ENCODE measurements around the gene RHAG.
"Not testable (repeated sequence)": the region's sequence is repeated elsewhere in the genome, so short reads cannot be mapped to it uniquely, and the experiment has no call there.

RHAG gene

GRCh38 chr6:49606721-49607390 lies 29.8 kb downstream of the RHAG start:
- CTCF ChIA-PET: interaction anchor here (0.8 to 3.8 kb wide), 25 partner anchors 10 to 307 kb away, joined by 3 to 30 read pairs (median 4); no protein-coding TSS in a partner anchor
- Histone ChIP-seq H3K4me1 (ENCODE audit: control extremely low read depth in 1 of 4, control insufficient read depth in 4 of 4, insufficient read depth in 4 of 4, low read length in 3 of 4) (no peaks in the 10 kb centered on the region), H3K27me3 (replicated peaks in 2 of 5; ENCODE audit: control insufficient read depth in 4 of 5, insufficient read depth in 5 of 5, low read length in 4 of 5) (peaks cover 0 to 3% (median 0%) of the 10 kb centered on the region in 5 experiments), H3K27ac (ENCODE audit: insufficient read depth in 1 of 2, low read depth in 1 of 2, low read length in 2 of 2, poor library complexity in 1 of 2, severe bottlenecking in 2 of 2) (no peak overlapping the region), H3K9me3 (ENCODE audit: control extremely low read depth in 1 of 5, control insufficient read depth in 4 of 5, insufficient read depth in 2 of 5, low read depth in 1 of 5, low read length in 4 of 5) (no peaks in the 10 kb centered on the region), H3K36me3 (ENCODE audit: control insufficient read depth in 4 of 4, insufficient read depth in 4 of 4, low read length in 3 of 4) (no peaks in the 10 kb centered on the region), H3K4me3 (ENCODE audit: control insufficient read depth in 1 of 7, extremely low read depth in 1 of 7, insufficient read depth in 4 of 7, low read depth in 2 of 7, low read length in 6 of 7) (no peak overlapping the region)
- 0% methylated on average over 1 of the region's 4 CpGs for whole genome bisulfite sequencing (ENCODE audit: insufficient coverage)
- POLR2A ChIA-PET: no interaction called here
- DNase-seq: peak; percentile 85 to 95 (median 92)

DNA sequence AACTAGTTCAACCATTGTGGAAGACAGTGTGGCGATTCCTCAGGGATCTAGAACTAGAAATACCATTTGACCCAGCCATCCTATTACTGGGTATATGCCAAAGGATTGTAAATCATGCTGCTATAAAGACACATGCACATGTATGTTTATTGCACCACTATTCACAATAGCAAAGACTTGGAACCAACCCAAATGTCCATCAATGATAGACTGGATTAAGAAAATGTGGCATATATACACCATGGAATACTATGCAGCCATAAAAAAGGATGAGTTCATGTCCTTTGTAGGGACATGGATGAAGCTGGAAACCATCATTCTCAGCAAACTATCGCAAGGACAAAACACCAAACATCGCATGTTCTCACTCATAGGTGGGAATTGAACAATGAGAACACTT lies 32.6 kb downstream of the RHAG start:
- POLR2A ChIA-PET; H3K27ac ChIP-seq (ENCODE audit: insufficient read depth in 1 of 2, low read depth in 1 of 2, low read length in 2 of 2, poor library complexity in 1 of 2, severe bottlenecking in 2 of 2); H3K36me3 ChIP-seq (ENCODE audit: control insufficient read depth in 4 of 4, insufficient read depth in 4 of 4, low read length in 3 of 4); H3K4me1 ChIP-seq (ENCODE audit: control extremely low read depth in 1 of 4, control insufficient read depth in 4 of 4, insufficient read depth in 4 of 4, low read length in 3 of 4); DNase-seq; H3K4me3 ChIP-seq (ENCODE audit: control insufficient read depth in 1 of 7, extremely low read depth in 1 of 7, insufficient read depth in 4 of 7, low read depth in 2 of 7, low read length in 6 of 7); H3K27me3 ChIP-seq (replicated peaks in 2 of 5; ENCODE audit: control insufficient read depth in 4 of 5, insufficient read depth in 5 of 5, low read length in 4 of 5); H3K9me3 ChIP-seq (ENCODE audit: control extremely low read depth in 1 of 5, control insufficient read depth in 4 of 5, insufficient read depth in 2 of 5, low read depth in 1 of 5, low read length in 4 of 5): not testable (repeated sequence)
- no CpG with 5 or more reads among the region's 3 CpGs for WGBS (ENCODE audit: insufficient coverage)
- CTCF ChIA-PET: interaction anchor here (3.8 kb wide), 2 partner anchors 70 to 73 kb away, joined by 23 to 30 read pairs; no protein-coding TSS in a partner anchor

GRCh38 chr6:49587262-49587661 lies 49.4 kb downstream of the RHAG start:
- H3K36me3 ChIP-seq (ENCODE audit: control insufficient read depth in 4 of 4, insufficient read depth in 4 of 4, low read length in 3 of 4); POLR2A ChIA-PET; H3K27me3 ChIP-seq (replicated peaks in 2 of 5; ENCODE audit: control insufficient read depth in 4 of 5, insufficient read depth in 5 of 5, low read length in 4 of 5); H3K4me3 ChIP-seq (ENCODE audit: control insufficient read depth in 1 of 7, extremely low read depth in 1 of 7, insufficient read depth in 4 of 7, low read depth in 2 of 7, low read length in 6 of 7); H3K9me3 ChIP-seq (ENCODE audit: control extremely low read depth in 1 of 5, control insufficient read depth in 4 of 5, insufficient read depth in 2 of 5, low read depth in 1 of 5, low read length in 4 of 5); H3K4me1 ChIP-seq (ENCODE audit: control extremely low read depth in 1 of 4, control insufficient read depth in 4 of 4, insufficient read depth in 4 of 4, low read length in 3 of 4); DNase-seq; H3K27ac ChIP-seq (ENCODE audit: insufficient read depth in 1 of 2, low read depth in 1 of 2, low read length in 2 of 2, poor library complexity in 1 of 2, severe bottlenecking in 2 of 2): not testable (repeated sequence)
- CTCF ChIA-PET: interaction anchor here (1.5 kb wide), 1 partner anchor 55 kb away, joined by 7 read pairs; no protein-coding TSS in a partner anchor
- 96% methylated on average over 3 of the region's 5 CpGs for WGBS (ENCODE audit: insufficient coverage)

DNA sequence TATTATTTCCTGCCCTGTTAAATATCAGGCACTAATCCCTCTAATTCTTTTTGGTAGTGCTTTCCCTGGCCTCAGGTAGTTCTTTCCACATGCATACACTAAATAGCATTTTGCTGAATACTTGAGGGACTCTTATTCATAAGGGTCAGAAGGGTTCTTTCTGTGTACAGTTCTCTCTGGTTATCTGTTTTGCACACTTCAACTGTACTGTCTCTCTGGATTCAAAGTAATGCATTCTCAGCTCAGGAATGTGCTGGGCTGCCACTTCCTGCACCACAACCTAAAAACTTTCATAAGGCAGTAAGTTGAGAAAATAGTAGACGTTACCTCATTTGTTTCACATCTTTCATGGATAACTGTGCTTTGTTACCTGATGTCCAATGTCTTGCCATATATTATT lies 54.1 kb downstream of the RHAG start:
- WGBS (ENCODE audit: insufficient coverage): no CpG with 5 or more reads among the region's 1 CpG
- Histone ChIP-seq H3K4me3 (ENCODE audit: control insufficient read depth in 1 of 7, extremely low read depth in 1 of 7, insufficient read depth in 4 of 7, low read depth in 2 of 7, low read length in 6 of 7) (no peak overlapping the region), H3K9me3 (ENCODE audit: control extremely low read depth in 1 of 5, control insufficient read depth in 4 of 5, insufficient read depth in 2 of 5, low read depth in 1 of 5, low read length in 4 of 5) (peaks cover 0 to 2% (median 0%) of the 10 kb centered on the region in 5 experiments), H3K27me3 (replicated peaks in 2 of 5; ENCODE audit: control insufficient read depth in 4 of 5, insufficient read depth in 5 of 5, low read length in 4 of 5) (no peaks in the 10 kb centered on the region), H3K36me3 (ENCODE audit: control insufficient read depth in 4 of 4, insufficient read depth in 4 of 4, low read length in 3 of 4) (no peaks in the 10 kb centered on the region), H3K27ac (ENCODE audit: insufficient read depth in 1 of 2, low read depth in 1 of 2, low read length in 2 of 2, poor library complexity in 1 of 2, severe bottlenecking in 2 of 2) (no peak overlapping the region), H3K4me1 (ENCODE audit: control extremely low read depth in 1 of 4, control insufficient read depth in 4 of 4, insufficient read depth in 4 of 4, low read length in 3 of 4) (no peaks in the 10 kb centered on the region)
- ChIA-PET CTCF (no interaction called here), POLR2A (no interaction called here)
- no peak for DNase-seq

DNA sequence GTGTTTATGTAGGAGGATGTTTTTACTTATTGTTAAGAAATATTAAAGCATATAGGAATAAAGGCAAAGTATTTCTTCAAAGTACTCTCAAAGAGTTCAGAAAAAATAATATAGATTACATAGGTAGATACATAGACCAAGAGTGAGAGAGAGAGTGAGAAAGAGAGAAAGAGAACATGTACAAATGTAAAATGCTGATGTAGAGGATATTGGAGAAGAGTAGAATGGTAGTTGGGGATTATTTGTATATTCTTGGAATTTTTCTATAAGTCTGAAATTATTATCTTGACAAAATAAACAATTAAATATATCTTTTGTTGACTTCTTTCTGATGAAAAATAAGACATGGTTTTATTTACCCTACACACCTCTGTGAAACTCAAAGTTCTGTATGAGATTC lies 57.0 kb downstream of the RHAG start:
- Histone ChIP-seq H3K4me3 (ENCODE audit: control insufficient read depth in 1 of 7, extremely low read depth in 1 of 7, insufficient read depth in 4 of 7, low read depth in 2 of 7, low read length in 6 of 7) (no peak overlapping the region), H3K9me3 (ENCODE audit: control extremely low read depth in 1 of 5, control insufficient read depth in 4 of 5, insufficient read depth in 2 of 5, low read depth in 1 of 5, low read length in 4 of 5) (peaks cover 0 to 2% (median 0%) of the 10 kb centered on the region in 5 experiments), H3K27me3 (replicated peaks in 2 of 5; ENCODE audit: control insufficient read depth in 4 of 5, insufficient read depth in 5 of 5, low read length in 4 of 5) (no peaks in the 10 kb centered on the region), H3K27ac (ENCODE audit: insufficient read depth in 1 of 2, low read depth in 1 of 2, low read length in 2 of 2, poor library complexity in 1 of 2, severe bottlenecking in 2 of 2) (no peak overlapping the region), H3K4me1 (ENCODE audit: control extremely low read depth in 1 of 4, control insufficient read depth in 4 of 4, insufficient read depth in 4 of 4, low read length in 3 of 4) (no peaks in the 10 kb centered on the region), H3K36me3 (ENCODE audit: control insufficient read depth in 4 of 4, insufficient read depth in 4 of 4, low read length in 3 of 4) (no peaks in the 10 kb centered on the region)
- no peak for DNase-seq
- POLR2A ChIA-PET: no interaction called here
- CTCF ChIA-PET: no interaction called here

DNA sequence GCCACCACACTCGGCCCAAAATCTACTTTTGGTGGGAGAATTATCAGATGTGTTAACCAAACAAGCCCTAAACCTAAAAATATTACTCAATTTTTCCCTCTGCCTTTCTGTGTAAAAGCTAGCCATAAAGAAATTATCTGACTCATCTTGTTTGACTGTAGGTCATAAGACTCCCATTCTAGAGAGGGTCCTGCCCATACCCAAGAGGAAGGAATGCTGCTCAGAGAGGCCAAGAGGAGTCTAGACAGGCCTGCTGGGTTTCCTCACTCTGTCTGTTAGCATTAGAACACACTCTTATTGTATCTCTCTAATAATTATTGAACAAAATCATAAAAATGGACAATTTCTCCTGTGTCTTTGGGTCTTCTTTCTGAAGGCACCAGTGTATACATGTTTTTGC lies 60.0 kb downstream of the RHAG start:
- Histone ChIP-seq H3K9me3 (ENCODE audit: control extremely low read depth in 1 of 5, control insufficient read depth in 4 of 5, insufficient read depth in 2 of 5, low read depth in 1 of 5, low read length in 4 of 5) (peaks cover 0 to 2% (median 0%) of the 10 kb centered on the region in 5 experiments), H3K27ac (ENCODE audit: insufficient read depth in 1 of 2, low read depth in 1 of 2, low read length in 2 of 2, poor library complexity in 1 of 2, severe bottlenecking in 2 of 2) (no peak overlapping the region), H3K4me1 (ENCODE audit: control extremely low read depth in 1 of 4, control insufficient read depth in 4 of 4, insufficient read depth in 4 of 4, low read length in 3 of 4) (no peaks in the 10 kb centered on the region), H3K27me3 (replicated peaks in 2 of 5; ENCODE audit: control insufficient read depth in 4 of 5, insufficient read depth in 5 of 5, low read length in 4 of 5) (no peaks in the 10 kb centered on the region), H3K36me3 (ENCODE audit: control insufficient read depth in 4 of 4, insufficient read depth in 4 of 4, low read length in 3 of 4) (no peaks in the 10 kb centered on the region), H3K4me3 (ENCODE audit: control insufficient read depth in 1 of 7, extremely low read depth in 1 of 7, insufficient read depth in 4 of 7, low read depth in 2 of 7, low read length in 6 of 7) (no peak overlapping the region)
- ChIA-PET POLR2A (no interaction called here), CTCF (no interaction called here)
- DNase-seq: no peak
- WGBS (ENCODE audit: insufficient coverage): no CpG with 5 or more reads among the region's 1 CpG

GRCh38 chr6:49570474-49571079 lies 66.1 kb downstream of the RHAG start:
- DNase-seq: peak in 2 of 3 donors; percentile 39 to 50
- CTCF ChIA-PET: interaction anchor here (1.7 to 1.8 kb wide), 2 partner anchors 12 to 36 kb away, joined by 3 read pairs; no protein-coding TSS in a partner anchor

More at GRCh38 chr6:49570474-49571079, 66.1 kb downstream of the RHAG start:
- POLR2A ChIA-PET: no interaction called here
- H3K36me3 ChIP-seq (ENCODE audit: control insufficient read depth in 4 of 4, insufficient read depth in 4 of 4, low read length in 3 of 4): no peaks in the 10 kb centered on the region
- H3K4me1 ChIP-seq (ENCODE audit: control extremely low read depth in 1 of 4, control insufficient read depth in 4 of 4, insufficient read depth in 4 of 4, low read length in 3 of 4): peaks cover 0 to 14% (median 10%) of the 10 kb centered on the region in 4 experiments
- 100% methylated on average over 2 of the region's 6 CpGs for whole genome bisulfite sequencing (ENCODE audit: insufficient coverage)
- no peak overlapping the region for H3K27ac ChIP-seq (ENCODE audit: insufficient read depth in 1 of 2, low read depth in 1 of 2, low read length in 2 of 2, poor library complexity in 1 of 2, severe bottlenecking in 2 of 2)
- no peaks in the 10 kb centered on the region for H3K9me3 ChIP-seq (ENCODE audit: control extremely low read depth in 1 of 5, control insufficient read depth in 4 of 5, insufficient read depth in 2 of 5, low read depth in 1 of 5, low read length in 4 of 5)
- no peaks in the 10 kb centered on the region for H3K27me3 ChIP-seq (replicated peaks in 2 of 5; ENCODE audit: control insufficient read depth in 4 of 5, insufficient read depth in 5 of 5, low read length in 4 of 5)
- no peak overlapping the region for H3K4me3 ChIP-seq (ENCODE audit: control insufficient read depth in 1 of 7, extremely low read depth in 1 of 7, insufficient read depth in 4 of 7, low read depth in 2 of 7, low read length in 6 of 7)

All from common myeloid progenitor, CD34-positive (primary cell).